ENCODE results near the gene HTR1D.

The HTR1D gene

DNA sequence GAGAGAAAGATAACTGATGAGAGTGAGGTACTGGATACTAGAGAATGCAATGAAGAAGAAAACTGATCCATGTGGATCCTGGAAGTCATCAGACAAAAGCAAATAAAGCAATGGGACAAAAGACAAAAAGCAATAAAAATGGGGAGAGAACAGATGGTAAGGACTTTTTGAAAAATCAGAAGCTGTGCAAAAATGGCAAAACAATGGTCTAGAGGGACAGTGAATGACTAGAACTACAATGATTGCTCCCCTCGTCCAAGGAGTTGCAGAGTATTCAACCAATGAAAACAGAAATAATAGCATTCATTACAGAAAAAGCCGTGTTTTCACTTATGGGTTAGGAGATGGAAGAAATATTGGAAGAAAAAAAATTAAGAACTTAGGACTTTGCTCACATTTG, 67.2 kb downstream of the HTR1D start:
- DNase-seq, result no peak

DNA sequence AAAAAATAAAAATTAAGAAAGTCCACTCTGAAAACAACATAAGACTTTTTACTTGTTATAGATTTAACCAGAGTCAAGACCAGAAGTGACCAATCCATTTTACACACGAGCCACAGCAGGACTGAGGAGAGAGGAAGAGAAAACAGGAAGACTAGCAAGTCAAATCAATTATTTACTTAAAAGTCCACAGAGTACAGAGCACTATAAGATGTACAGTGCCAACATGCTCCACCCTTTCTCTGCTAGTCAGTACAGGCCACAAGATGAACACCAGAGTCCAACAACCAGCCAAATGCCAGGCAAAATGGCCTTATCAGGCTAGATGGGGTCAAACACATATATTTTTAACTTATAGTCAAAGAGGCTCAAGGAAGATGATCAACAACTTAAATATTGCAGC, 68.2 kb downstream of the HTR1D start:
- no peak for DNase-seq

DNA sequence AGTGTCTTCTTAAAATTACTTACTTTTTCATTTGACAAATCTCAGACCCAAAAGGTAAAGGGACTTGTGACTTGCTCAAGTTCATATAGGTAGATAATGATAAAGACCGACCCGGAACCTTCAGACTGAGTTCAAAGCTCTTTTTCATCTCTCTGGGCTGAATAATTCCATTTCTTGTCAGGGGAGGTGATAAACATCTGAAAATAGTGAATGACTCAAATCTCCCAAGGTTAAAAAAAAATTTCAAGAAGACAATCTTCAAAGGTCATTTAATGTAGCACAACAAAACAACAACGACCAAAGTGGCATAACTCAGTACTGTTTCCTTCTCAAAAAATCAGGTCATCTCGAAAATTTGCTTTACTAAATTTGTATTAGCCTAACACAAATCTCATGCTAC, 69.2 kb downstream of the HTR1D start:
- no peak for DNase-seq
